ENCODE results near the gene SCNN1G. TPM values are rescaled to one million over a fixed set of nuclear protein-coding genes. Genes with fewer than 3 reads are reported as not detected.

SCNN1G gene
- total and polyA plus RNA-seq, 2 of the 13 experiments (the other 11 are each of a cell fraction or from before 2014, with no cell fraction given) = not detected

GRCh38 chr16:23149267-23149992, 33.1 kb upstream of the SCNN1G start, which contains the start of gene USP31 (continued):
- no peak for TF ChIP-seq ZSCAN5A (CRISPR knock-in tag; IDR thresholded peaks at IDR 0.05; ENCODE audit: borderline replicate concordance)
- no peak for TF ChIP-seq SMAD9 (CRISPR knock-in tag; IDR thresholded peaks at IDR 0.05)
- 0 out of 2 replicates have a peak, but pooled peaks have one; percentile 69 for TF ChIP-seq CCDC6 (CRISPR knock-in tag; IDR thresholded peaks at IDR 0.05)
- 0 out of 2 replicates have a peak, but pooled peaks have one; percentile 75 for TF ChIP-seq GTF3A (CRISPR knock-in tag; conservative IDR thresholded peaks at IDR 0.05)
- TF ChIP-seq EEA1 (CRISPR knock-in tag; IDR thresholded peaks at IDR 0.05; ENCODE audit: borderline replicate concordance) = peak; percentile 76
- TF ChIP-seq ZC3H13 (CRISPR knock-in tag; IDR thresholded peaks at IDR 0.05) = no peak
- TF ChIP-seq ZKSCAN1 (IDR thresholded peaks at IDR 0.05; ENCODE audit: low read length) = peak; percentile 52; the same call in 1 of the 2 replicates
- no peak for TF ChIP-seq NPAS2 (CRISPR knock-in tag; IDR thresholded peaks at IDR 0.05; ENCODE audit: borderline replicate concordance)
- TF ChIP-seq TP53 (CRISPR knock-in tag; conservative IDR thresholded peaks at IDR 0.05) = no peak
- peak; percentile 52; the same call in 1 of the 2 replicates for TF ChIP-seq ZBTB26 (CRISPR knock-in tag; IDR thresholded peaks at IDR 0.05; ENCODE audit: borderline replicate concordance)
- peak; percentile 81 for TF ChIP-seq ZNF143 (CRISPR knock-in tag; IDR thresholded peaks at IDR 0.05)
- peak; percentile 94 for TF ChIP-seq ZBTB38 (CRISPR knock-in tag; IDR thresholded peaks at IDR 0.05)
- TF ChIP-seq RFX1 (IDR thresholded peaks at IDR 0.05) = no peak
- TF ChIP-seq ZNF570 (CRISPR knock-in tag; IDR thresholded peaks at IDR 0.05; ENCODE audit: borderline replicate concordance) = no peak
- no peak for TF ChIP-seq ZNF20 (CRISPR knock-in tag; IDR thresholded peaks at IDR 0.05)
- TF ChIP-seq, protein P1, sequence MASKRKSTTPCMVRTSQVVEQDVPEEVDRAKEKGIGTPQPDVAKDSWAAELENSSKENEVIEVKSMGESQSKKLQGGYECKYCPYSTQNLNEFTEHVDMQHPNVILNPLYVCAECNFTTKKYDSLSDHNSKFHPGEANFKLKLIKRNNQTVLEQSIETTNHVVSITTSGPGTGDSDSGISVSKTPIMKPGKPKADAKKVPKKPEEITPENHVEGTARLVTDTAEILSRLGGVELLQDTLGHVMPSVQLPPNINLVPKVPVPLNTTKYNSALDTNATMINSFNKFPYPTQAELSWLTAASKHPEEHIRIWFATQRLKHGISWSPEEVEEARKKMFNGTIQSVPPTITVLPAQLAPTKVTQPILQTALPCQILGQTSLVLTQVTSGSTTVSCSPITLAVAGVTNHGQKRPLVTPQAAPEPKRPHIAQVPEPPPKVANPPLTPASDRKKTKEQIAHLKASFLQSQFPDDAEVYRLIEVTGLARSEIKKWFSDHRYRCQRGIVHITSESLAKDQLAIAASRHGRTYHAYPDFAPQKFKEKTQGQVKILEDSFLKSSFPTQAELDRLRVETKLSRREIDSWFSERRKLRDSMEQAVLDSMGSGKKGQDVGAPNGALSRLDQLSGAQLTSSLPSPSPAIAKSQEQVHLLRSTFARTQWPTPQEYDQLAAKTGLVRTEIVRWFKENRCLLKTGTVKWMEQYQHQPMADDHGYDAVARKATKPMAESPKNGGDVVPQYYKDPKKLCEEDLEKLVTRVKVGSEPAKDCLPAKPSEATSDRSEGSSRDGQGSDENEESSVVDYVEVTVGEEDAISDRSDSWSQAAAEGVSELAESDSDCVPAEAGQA (IDR thresholded peaks at IDR 0.05; ENCODE audit: low read depth) = peak; percentile 98
- TF ChIP-seq, protein P1 (CRISPR knock-in tag; IDR thresholded peaks at IDR 0.05; ENCODE audit: borderline replicate concordance) = no peak
- TF ChIP-seq SNAPC5 (CRISPR knock-in tag; IDR thresholded peaks at IDR 0.05; ENCODE audit: borderline replicate concordance) = no peak

Measured in HepG2 (cell line).